IPS-18c (cell line): ENCODE measurements around the gene HSPB7.
"Not testable (repeated sequence)": the region's sequence is repeated elsewhere in the genome, so short reads cannot be mapped to it uniquely, and the experiment has no call there.

Source experiments
- H3K4me3 ChIP-seq: 2 replicates; pipeline ENCODE4 v1.7.0; 2013; ENCODE audit warnings: low read depth, mild to moderate bottlenecking, low read length, moderate library complexity; ENCODE audit not compliant: insufficient read depth
- H3K9me3 ChIP-seq: one replicate; pipeline ENCODE4 v1.6.1; 2013; ENCODE audit warnings: mild to moderate bottlenecking, low read length, moderate library complexity; ENCODE audit not compliant: control insufficient read depth, insufficient read depth

The HSPB7 gene

GRCh38 chr1:16015960-16016901 is 1.6 kb downstream of the HSPB7 start:
- no peak overlapping the region for H3K4me3 ChIP-seq
- no peaks in the 10 kb centered on the region for H3K9me3 ChIP-seq

DNA sequence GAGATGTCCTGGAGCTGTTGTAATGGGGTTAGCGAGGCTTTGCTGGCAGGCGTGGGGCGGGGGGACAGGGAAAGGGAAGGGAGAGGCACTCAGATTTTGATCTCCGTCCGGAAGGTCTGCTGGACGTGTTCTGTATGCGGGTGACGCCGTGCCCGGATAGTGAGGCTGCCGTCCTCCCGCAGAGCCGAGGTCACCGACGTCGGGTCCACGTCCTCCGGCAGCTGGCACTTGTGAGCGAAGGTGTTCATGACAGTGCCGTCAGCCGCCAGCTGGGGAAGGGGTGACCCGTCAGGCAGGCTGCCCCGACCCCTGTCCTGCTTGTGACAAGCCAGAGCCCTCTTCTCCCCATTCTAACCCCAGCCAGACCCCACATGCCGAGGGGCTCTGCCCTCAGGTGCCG is 2.4 kb downstream of the HSPB7 start:
- H3K9me3 ChIP-seq: no peaks in the 10 kb centered on the region
- H3K4me3 ChIP-seq: no peak overlapping the region

DNA sequence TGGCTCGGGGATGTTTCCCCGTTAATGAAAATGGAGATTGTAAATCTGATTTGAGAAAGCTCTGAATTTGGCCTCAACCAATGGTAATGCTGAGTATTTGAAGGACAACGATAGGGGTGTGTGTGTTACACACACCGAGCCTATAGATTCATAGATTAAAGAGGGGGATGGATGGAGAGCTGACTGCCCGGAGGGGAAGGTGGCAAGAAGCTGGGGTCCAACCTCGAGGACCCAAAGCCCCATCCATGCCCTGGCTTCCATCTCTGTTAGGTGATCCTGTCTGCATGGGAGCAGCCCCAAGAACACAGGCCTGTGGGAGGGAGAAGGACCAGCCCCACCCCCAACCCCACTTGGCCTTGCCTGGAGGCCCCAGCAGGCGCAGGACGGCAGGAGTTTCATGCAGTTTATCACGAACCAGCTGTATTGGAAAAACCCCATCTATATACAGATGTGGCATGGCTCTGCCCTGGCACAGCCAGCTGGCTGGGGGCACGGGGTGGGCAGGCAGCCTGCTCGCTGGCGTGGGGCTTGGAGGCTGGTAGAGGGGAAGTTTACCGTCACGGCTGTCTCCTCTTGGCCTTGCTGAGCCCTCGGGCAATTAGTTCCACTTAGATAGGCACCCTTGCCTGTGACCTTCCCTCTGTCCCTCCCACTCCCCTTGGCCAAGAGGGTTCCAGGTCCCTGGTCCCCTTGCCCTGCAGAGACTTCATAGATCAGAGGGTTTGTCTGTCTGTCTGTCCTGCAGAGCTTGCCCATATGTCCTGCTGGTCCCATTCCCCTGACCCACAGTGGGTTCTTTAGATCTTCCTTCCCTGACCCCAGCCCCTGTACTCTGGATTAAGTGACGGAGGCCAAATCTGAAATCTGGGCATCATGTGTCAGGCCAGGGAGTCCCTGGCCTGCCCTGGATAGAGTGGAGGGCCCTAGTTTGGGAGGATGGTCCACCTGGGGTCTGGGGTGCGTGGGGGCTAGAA is 3.0 kb downstream of the HSPB7 start:
- Histone ChIP-seq H3K4me3 (no peak overlapping the region), H3K9me3 (no peaks in the 10 kb centered on the region)

- Histone ChIP-seq H3K4me3 (0 out of 2 replicates have a peak overlapping the region, but pooled peaks have one; percentile 42), H3K9me3 (no peaks in the 10 kb centered on the region)
These were observed 4.0 kb downstream of the HSPB7 start for GRCh38 chr1:16013908-16014258.

DNA sequence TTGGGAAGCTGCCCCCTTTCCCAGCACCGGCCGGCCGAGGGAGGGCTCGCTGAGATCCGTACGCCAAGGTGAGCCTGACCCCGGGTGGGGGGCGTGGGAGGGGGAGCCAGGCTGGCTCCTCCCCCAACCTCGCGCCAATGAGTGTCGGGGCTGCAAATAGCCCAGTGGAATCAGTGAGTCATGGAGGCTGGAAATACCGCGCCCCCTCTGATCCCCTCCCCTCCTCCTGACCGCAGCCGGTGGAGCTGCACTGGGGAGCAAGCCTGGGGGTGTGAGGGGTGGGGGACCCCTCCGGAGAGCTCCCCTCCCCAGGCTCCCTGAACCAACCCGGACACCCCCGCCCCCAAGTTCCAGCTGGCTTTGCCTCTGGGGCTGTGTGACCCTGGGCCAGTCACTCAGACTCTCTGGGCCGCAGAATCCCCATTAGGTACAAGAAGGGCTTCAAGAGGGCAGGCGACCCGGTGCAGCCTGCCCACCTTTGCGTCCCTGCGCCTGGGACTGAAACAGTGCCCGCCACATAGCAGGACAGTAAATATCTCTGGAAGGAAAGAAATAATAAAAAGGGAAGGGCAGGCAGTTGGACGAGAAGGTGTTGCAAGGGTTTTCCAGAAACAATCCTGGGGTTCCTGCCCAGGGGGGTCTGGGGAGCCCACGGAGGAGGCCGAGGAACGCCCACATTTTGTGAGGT is 4.5 kb downstream of the HSPB7 start:
- Histone ChIP-seq H3K4me3 (peak overlapping the region; percentile 42), H3K9me3 (no peaks in the 10 kb centered on the region)

- Histone ChIP-seq H3K9me3 (no peaks in the 10 kb centered on the region), H3K4me3 (peak overlapping the region; percentile 42)
These were observed 5.1 kb downstream of the HSPB7 start for GRCh38 chr1:16012590-16013219.

GRCh38 chr1:16011936-16012589 is 5.8 kb downstream of the HSPB7 start:
- Histone ChIP-seq H3K9me3 (no peaks in the 10 kb centered on the region), H3K4me3 (peak overlapping the region; percentile 11; the same call in 1 of the 2 replicates)

DNA sequence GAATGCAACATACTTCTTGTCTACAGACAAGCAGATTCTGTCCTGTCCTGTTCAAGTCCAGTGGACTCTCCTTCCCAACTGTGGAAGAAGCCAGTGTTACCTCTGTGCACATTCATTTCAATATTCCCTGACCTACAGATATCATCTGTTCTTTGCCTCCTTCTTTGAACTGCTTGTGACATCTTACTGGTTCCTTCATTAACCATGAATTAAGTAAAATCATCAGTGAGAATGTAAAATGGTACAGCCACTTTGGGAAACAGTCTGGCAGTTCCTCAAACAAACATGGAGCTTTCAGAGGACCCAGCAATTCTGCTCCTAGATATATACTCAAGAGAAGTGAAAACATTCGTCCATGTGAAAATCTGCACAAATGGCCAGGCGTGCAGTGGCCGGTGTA is 7.0 kb downstream of the HSPB7 start:
- no peaks in the 10 kb centered on the region for H3K9me3 ChIP-seq

GRCh38 chr1:16009678-16010077 is 8.2 kb downstream of the HSPB7 start:
- no peaks in the 10 kb centered on the region for H3K9me3 ChIP-seq
- H3K4me3 ChIP-seq: no peak overlapping the region

More for the DNA sequence above, 7.0 kb downstream of the HSPB7 start:
- no peak overlapping the region for H3K4me3 ChIP-seq

DNA sequence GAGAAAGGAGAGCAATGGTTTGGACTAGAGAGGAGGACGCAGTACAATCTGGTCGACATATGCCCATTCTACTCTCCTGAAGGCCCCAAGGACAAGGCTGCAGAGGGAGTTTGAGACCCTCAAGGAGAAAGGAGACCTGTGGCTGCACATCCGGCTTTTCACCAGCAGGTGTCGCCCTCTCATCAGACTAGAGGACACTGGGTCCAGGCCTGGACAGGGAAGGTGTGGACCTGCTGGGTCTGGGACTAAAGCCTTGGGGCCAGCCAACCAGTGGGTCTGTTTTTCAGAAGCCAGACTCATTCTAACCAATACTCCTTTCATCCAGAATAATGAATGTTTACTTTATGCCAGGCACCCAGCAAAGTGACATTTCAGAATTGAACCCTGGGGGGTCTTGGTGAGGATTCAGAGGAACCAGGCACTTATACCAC is 8.8 kb downstream of the HSPB7 start:
- no peak overlapping the region for H3K4me3 ChIP-seq
- H3K9me3 ChIP-seq: no peaks in the 10 kb centered on the region

GRCh38 chr1:16007671-16008341 is 10.0 kb downstream of the HSPB7 start:
- Histone ChIP-seq H3K4me3 (no peak overlapping the region), H3K9me3 (no peaks in the 10 kb centered on the region)

GRCh38 chr1:16006552-16007485 is 11.0 kb downstream of the HSPB7 start:
- Histone ChIP-seq H3K9me3 (no peaks in the 10 kb centered on the region), H3K4me3 (no peak overlapping the region; the same call in 1 of the 2 replicates)

- Histone ChIP-seq H3K9me3 (no peaks in the 10 kb centered on the region), H3K4me3 (no peak overlapping the region)
These were observed 11.8 kb downstream of the HSPB7 start for GRCh38 chr1:16006010-16006409.

DNA sequence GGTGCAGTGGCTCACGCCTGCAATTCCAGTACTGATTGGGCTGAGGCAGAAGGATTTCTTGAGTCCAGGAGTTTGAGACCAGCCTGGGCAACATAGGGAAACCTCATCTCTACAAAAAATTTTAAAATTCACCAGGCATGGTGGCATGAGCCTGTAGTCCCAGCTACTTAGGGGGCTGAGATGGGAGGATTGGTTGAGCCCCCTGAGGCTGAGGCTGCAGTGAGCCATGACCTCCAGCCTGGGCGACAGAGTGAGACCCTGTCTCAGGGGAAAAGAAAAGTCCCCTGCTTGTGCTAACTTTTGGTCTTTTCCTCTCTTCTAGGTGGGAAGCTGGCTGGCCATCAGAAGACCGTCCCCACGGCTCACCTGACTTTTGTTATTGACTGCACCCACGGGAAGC is 12.2 kb downstream of the HSPB7 start:
- no peak overlapping the region for H3K4me3 ChIP-seq

GRCh38 chr1:16001274-16001673 is 16.6 kb downstream of the HSPB7 start:
- H3K4me3 ChIP-seq, H3K9me3 ChIP-seq: not testable (repeated sequence)

More for the DNA sequence above, 12.2 kb downstream of the HSPB7 start:
- H3K9me3 ChIP-seq: no peaks in the 10 kb centered on the region
